Uterus (tissue), 4 donors: ENCODE results near the gene BIK. TPM values are rescaled to one million over a fixed set of nuclear protein-coding genes. Genes with fewer than 3 reads are reported as not detected.

Experiments
- DNase-seq, 2 donors: peaks; one replicate each; pipeline ENCODE4 v3.0.0-alpha.2; 2019 to 2020
- H3K27ac ChIP-seq, 2 donors: fragments of 200-600 bp; sonication (generic); 1 replicate in 1 of 2; 2 replicates in 1 of 2; pipeline ENCODE4 v1.5.1; 2016 to 2018
- H3K27me3 ChIP-seq, 2 donors: fragments of 200-600 bp; sonication (generic); one replicate each; pipeline ENCODE4 v1.5.1; 2018 to 2019; ENCODE audit warnings: control low read depth in 1 of 2
- H3K36me3 ChIP-seq, 2 donors: fragments of 200-600 bp; sonication (generic); one replicate each; pipeline ENCODE4 v1.5.1; 2019; ENCODE audit warnings: control low read depth in 1 of 2
- H3K4me1 ChIP-seq, 2 donors: fragments of 200-600 bp; sonication (generic); one replicate each; pipeline ENCODE4 v1.5.1; 2018 to 2019; ENCODE audit warnings: control low read depth in 1 of 2
- H3K4me3 ChIP-seq, 2 donors: fragments of 200-600 bp; sonication (generic); 1 replicate in 1 of 2; 2 replicates in 1 of 2; pipeline ENCODE4 v1.5.1; 2018 to 2019; ENCODE audit warnings: mild to moderate bottlenecking in 1 of 2
- H3K9me3 ChIP-seq, 2 donors: fragments of 200-600 bp; sonication (generic); one replicate each; pipeline ENCODE4 v1.5.1; 2019; ENCODE audit warnings: control low read depth in 1 of 2
- POLR2A ChIP-seq, 2 donors: fragments of 450-650 bp; IDR thresholded peaks; one replicate each; pipeline ENCODE4 v1.6.1; 2016; ENCODE audit warnings: antibody characterized with exemption in 2 of 2, mild to moderate bottlenecking in 1 of 2, moderate library complexity in 1 of 2
- intact Hi-C: fragments of 100-400 bp; cut with DNase I; formaldehyde crosslinking; loops from one replicate; pipeline ENCODE4 v1.15.1; 2023; ENCODE audit warnings: low total_unique reads
- total RNA-seq, 4 donors: library from RNA; depleted of rRNA in 3 of 4; stranded (reverse); fragments of >200 nt in 3 of 4; gene quantifications; one replicate each; pipeline versions ENCODE4 v1.1.0 to v1.2.4, GENCODE V29; 2014 to 2023
- TF ChIP-seq, protein P1 (sequence below), 4 experiments: fragments of 200-600 bp in 2 of 4; fragments of 450-650 bp in 2 of 4; sonication (generic) in 2 of 4; IDR thresholded peaks; one replicate each; pipeline ENCODE4 v1.5.1; 2016 to 2019; ENCODE audit warnings: antibody characterized with exemption in 4 of 4, mild to moderate bottlenecking in 2 of 4, moderate library complexity in 1 of 4
- donor health status: DM: yes; HTN: yes; CAD: no.

BIK gene
- total RNA-seq, 4 donors from 2014 or later, result 0.49 to 0.77 (median 0.76) TPM; not detected in 1

DNA sequence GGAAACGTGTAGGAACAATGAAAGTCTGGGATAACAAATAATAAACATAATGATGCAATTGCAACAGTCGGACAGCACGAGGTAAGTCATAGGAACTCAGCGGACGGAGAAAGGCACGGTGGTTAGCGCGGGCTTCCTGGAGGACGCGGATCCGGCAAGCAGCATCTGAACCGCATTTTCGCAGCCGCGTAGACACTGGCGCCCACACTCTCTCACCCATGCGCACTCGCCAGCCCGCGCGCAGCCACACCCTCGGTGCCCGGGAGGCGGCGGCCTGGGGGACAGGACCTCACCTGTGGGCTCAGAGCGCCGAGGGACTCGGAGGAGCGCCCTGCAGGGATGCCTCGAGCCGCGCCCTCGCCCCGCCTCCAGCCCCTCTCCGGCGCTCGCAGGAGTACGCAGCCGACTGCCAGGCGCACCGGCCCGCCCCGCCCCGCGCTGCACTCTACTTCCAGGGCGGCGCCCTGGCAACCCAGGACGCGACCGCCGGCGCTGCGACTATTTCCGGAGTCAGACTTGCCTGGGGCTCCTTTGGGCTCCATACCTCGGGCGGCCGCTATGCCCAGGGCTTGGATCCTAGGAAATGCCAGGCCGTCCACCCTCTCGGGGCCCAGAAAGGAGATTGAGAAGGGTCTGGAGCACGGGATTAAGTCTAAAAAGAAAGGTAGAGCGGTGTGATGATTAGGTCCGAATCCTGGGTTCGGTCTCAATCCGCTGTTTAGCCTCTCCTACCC is 21.4 kb upstream of the BIK start, which contains the start of gene TTLL1:
TTLL1 (minus strand) TSS at position 408 of the 734 bp plus-strand sequence. CDS start 13,805 bp downstream, outside the sequence.
- H3K9me3 ChIP-seq, result no peaks in the 10 kb centered on the region
- no peaks in the 10 kb centered on the region for H3K36me3 ChIP-seq
- peak within 1 kb of the TSS in 1 of 2 donors; percentile 43 for H3K27ac ChIP-seq
- peaks cover 0 to 4% of the 10 kb centered on the region in 2 donors for H3K4me1 ChIP-seq
- intact Hi-C loops, result no loop called here
- peak; percentile 75 to 85 for DNase-seq
- H3K4me3 ChIP-seq, result peak within 1 kb of the TSS; percentile 52 to 80
- no peaks in the 10 kb centered on the region for H3K27me3 ChIP-seq
- peak; percentile 20 to 43 for TF ChIP-seq POLR2A (IDR thresholded peaks at IDR 0.05)
- TF ChIP-seq, protein P1, sequence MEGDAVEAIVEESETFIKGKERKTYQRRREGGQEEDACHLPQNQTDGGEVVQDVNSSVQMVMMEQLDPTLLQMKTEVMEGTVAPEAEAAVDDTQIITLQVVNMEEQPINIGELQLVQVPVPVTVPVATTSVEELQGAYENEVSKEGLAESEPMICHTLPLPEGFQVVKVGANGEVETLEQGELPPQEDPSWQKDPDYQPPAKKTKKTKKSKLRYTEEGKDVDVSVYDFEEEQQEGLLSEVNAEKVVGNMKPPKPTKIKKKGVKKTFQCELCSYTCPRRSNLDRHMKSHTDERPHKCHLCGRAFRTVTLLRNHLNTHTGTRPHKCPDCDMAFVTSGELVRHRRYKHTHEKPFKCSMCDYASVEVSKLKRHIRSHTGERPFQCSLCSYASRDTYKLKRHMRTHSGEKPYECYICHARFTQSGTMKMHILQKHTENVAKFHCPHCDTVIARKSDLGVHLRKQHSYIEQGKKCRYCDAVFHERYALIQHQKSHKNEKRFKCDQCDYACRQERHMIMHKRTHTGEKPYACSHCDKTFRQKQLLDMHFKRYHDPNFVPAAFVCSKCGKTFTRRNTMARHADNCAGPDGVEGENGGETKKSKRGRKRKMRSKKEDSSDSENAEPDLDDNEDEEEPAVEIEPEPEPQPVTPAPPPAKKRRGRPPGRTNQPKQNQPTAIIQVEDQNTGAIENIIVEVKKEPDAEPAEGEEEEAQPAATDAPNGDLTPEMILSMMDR (IDR thresholded peaks at IDR 0.05), result peak in 2 of 4 experiments; percentile 13 to 24

DNA sequence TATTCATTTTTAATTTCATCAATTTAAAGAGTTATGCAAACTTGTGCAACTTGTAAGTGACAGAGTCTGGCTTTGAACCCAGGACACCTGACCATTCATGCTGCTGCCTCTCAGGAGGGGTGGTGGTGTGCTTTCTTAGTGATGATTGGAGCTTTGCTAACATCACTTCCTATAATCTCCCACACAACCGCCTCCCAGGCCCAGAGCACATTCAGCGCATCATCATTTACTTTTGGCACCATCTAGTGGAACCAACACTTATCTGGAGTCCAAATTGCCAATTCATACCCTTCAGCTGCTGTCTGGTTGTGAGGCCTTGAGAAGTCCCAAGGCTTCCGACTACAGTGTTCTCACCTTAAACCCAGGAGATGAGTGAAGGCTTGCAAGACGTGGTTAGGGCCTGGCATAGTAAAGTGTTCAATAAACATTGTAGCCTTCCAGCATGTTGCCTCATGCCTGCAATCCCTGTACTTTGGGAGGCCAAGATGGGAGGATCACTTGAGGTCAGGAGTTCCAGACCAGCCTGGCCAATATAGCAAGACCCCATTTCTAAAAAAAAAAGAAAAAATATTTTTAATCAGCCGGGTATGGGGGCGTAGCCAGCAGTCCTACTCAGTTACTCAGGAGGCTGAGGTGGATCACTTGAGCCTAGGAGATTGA is 20.3 kb upstream of the BIK start:
- TF ChIP-seq, protein P1 (IDR thresholded peaks at IDR 0.05), result peak in 3 of 4 experiments; percentile 12 to 46 (median 41)
- no peak for TF ChIP-seq POLR2A (IDR thresholded peaks at IDR 0.05)
- Histone ChIP-seq H3K27ac (no peak overlapping the region), H3K4me3 (no peak overlapping the region), H3K27me3 (no peaks in the 10 kb centered on the region), H3K9me3 (no peaks in the 10 kb centered on the region), H3K4me1 (peaks cover 0 to 4% of the 10 kb centered on the region in 2 donors), H3K36me3 (no peaks in the 10 kb centered on the region)
- DNase-seq, result peak; percentile 36 to 58
- intact Hi-C loops, result no loop called here

DNA sequence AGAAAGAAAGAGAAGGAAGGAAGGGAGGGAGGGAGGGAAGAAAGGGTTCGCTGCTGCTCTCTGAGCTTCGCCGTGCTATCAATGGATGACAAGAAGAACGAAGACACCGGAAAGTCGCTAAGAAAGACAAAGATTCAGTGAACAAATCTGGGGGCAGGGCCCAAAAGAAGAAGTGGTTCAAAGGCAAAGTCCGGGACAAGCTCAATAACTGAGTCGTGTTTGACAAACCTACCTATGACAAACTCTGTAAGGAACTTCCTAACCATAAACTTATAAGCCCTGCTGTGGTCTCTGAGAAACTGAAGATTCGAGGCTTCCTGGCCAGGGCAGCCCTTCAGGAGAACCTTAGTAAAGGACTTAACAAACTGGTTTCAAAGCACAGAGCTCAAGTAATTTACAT is 18.5 kb upstream of the BIK start:
- TF ChIP-seq, protein P1 (IDR thresholded peaks at IDR 0.05), result no peak
- no peak for TF ChIP-seq POLR2A (IDR thresholded peaks at IDR 0.05)
- no peaks in the 10 kb centered on the region for H3K9me3 ChIP-seq
- intact Hi-C loops, result no loop called here
- H3K4me3 ChIP-seq, result no peak overlapping the region
- DNase-seq, result no peak
- H3K4me1 ChIP-seq, result peaks cover 0 to 4% of the 10 kb centered on the region in 2 donors
- no peaks in the 10 kb centered on the region for H3K36me3 ChIP-seq
- no peak overlapping the region for H3K27ac ChIP-seq
- no peaks in the 10 kb centered on the region for H3K27me3 ChIP-seq

DNA sequence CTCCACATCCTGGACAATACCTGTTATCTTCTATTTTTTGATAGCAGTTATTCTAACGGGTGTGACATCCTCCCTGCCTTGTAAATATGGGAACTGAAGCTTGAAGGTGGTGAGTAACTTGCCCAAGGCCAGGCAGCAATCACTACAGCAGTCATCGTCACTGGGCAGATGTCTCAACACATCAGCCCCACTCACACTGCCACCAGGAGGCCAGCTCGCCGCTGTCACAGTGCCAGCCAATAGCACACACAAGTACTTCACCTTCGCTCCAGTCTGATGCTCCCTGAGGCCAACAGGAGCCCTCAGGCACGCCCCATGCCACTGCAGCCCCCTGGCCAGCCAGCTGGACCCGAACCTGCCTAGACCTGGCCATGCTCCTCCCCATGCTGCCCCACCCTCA is 16.5 kb upstream of the BIK start:
- no peak for DNase-seq
- Histone ChIP-seq H3K4me1 (no peaks in the 10 kb centered on the region), H3K9me3 (no peaks in the 10 kb centered on the region), H3K36me3 (no peaks in the 10 kb centered on the region), H3K4me3 (no peak overlapping the region), H3K27ac (no peak overlapping the region), H3K27me3 (no peaks in the 10 kb centered on the region)
- no peak for TF ChIP-seq POLR2A (IDR thresholded peaks at IDR 0.05)
- TF ChIP-seq, protein P1 (IDR thresholded peaks at IDR 0.05), result no peak
- intact Hi-C loops, result no loop called here

DNA sequence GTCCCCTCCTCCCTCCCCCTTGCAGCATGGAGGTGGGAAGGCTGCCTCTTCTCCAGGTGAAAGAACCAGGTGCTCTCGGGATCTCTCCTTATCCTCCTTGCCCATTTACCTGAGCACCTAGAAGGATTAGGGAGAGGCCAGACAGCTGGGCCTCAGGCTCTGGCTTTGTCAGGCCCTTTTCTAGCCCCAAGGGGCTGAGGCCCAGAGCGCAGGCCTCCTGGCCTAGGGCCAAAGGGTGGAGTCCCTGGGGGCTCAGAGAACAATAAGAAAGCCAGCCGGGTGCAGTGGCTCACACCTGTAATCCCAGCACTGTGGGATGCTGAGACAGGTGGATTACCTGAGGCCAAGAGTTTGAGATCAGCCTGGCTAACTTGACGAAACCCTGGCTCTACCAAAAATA is 16.0 kb upstream of the BIK start:
- TF ChIP-seq, protein P1 (IDR thresholded peaks at IDR 0.05), result no peak
- TF ChIP-seq POLR2A (IDR thresholded peaks at IDR 0.05), result no peak
- no peak overlapping the region for H3K27ac ChIP-seq
- H3K27me3 ChIP-seq, result no peaks in the 10 kb centered on the region
- DNase-seq, result no peak
- no peak overlapping the region for H3K4me3 ChIP-seq
- no peaks in the 10 kb centered on the region for H3K4me1 ChIP-seq
- H3K9me3 ChIP-seq, result no peaks in the 10 kb centered on the region
- H3K36me3 ChIP-seq, result no peaks in the 10 kb centered on the region
- intact Hi-C loops, result no loop called here
